ENCODE measurements around the gene PEX13. TPM values are rescaled to one million over a fixed set of nuclear protein-coding genes. Genes with fewer than 3 reads are reported as not detected.

The PEX13 gene
- total RNA-seq, 1 experiment from 2014 or later, result 22.4 TPM

- Mint-ChIP-seq H3K9me3 (no peaks in the 10 kb centered on the region), H3K4me1 (no peaks in the 10 kb centered on the region), H3K27me3 (ENCODE audit: low read depth) (no peaks in the 10 kb centered on the region), H3K27ac (no peak overlapping the region), H3K4me3 (no peak overlapping the region), H3K36me3 (ENCODE audit: insufficient read depth in 1 of 3, low read depth in 3 of 3) (peaks cover 4 to 21% (median 13%) of the 10 kb centered on the region in 3 experiments; a peak in 5 of 7 replicates)
- Histone ChIP-seq H3K4me1 (ENCODE audit: insufficient read depth, low read length) (no peaks in the 10 kb centered on the region), H3K9ac (ENCODE audit: extremely low read depth, insufficient read length, low read length) (no peak overlapping the region), H3K79me1 (ENCODE audit: insufficient read depth, low read depth, low read length, poor library complexity, severe bottlenecking) (no peaks in the 10 kb centered on the region), H3K27me3 (ENCODE audit: insufficient read depth, low read length) (no peaks in the 10 kb centered on the region), H3K4me2 (ENCODE audit: insufficient read depth, insufficient read length, low read length) (no peak overlapping the region), H3K9me3 (ENCODE audit: control insufficient read depth, low read depth, low read length) (no peaks in the 10 kb centered on the region), H4K5ac (ENCODE audit: insufficient read length, low read depth, low read length) (no peak overlapping the region), H3T11ph (ENCODE audit: low read length) (no peak overlapping the region), H2BK5ac (ENCODE audit: insufficient read length, low read length) (no peak overlapping the region), H3K23ac (ENCODE audit: insufficient read length, low read depth, low read length) (no peak overlapping the region), H2BK20ac (ENCODE audit: low read depth, low read length, poor library complexity, severe bottlenecking) (no peak overlapping the region), H3K18ac (ENCODE audit: insufficient read length, low read depth, low read length) (no peak overlapping the region), H2BK120ac (ENCODE audit: low read depth, low read length, poor library complexity, severe bottlenecking) (no peak overlapping the region), H3K79me2 (ENCODE audit: insufficient read depth, low read length) (no peaks in the 10 kb centered on the region), H3K27ac (ENCODE audit: insufficient read length, low read depth, low read length) (no peak overlapping the region), H4K91ac (ENCODE audit: insufficient read length, low read depth, low read length) (no peak overlapping the region), H2BK12ac (ENCODE audit: insufficient read length, low read depth, low read length) (no peak overlapping the region), H3K4ac (ENCODE audit: low read depth, low read length) (no peak overlapping the region), H2BK15ac (ENCODE audit: low read depth, low read length) (no peak overlapping the region), H3K14ac (ENCODE audit: insufficient read depth, low read length) (no peak overlapping the region), H2AFZ (ENCODE audit: low read length) (no peak overlapping the region), H4K20me1 (ENCODE audit: control insufficient read depth, insufficient read depth, insufficient read length) (no peaks in the 10 kb centered on the region), H3K23me2 (ENCODE audit: insufficient read length, low read depth, low read length, poor library complexity, severe bottlenecking) (no peaks in the 10 kb centered on the region), H4K8ac (replicated peaks; ENCODE audit: insufficient read length, low read depth, low read length) (no peak overlapping the region), H2AK5ac (ENCODE audit: insufficient read length, low read length) (no peak overlapping the region), H3K56ac (ENCODE audit: insufficient read length, low read depth, low read length) (no peak overlapping the region)
- no peak for TF ChIP-seq CTCF (conservative IDR thresholded peaks at IDR 0.05)
- DNase-seq, result no peak
Observed at GRCh38 chr2:61089797-61090196, 72.3 kb downstream of the PEX13 start.

Measured in H9 (cell line).